ENCODE data around the gene KIF1C. TPM values are rescaled to one million over a fixed set of nuclear protein-coding genes. Genes with fewer than 3 reads are reported as not detected.

KIF1C gene
- total and polyA plus RNA-seq, 9 of the 15 experiments (the other 6 are each of a cell fraction or from before 2014, with no cell fraction given): 0.38 to 68.4 (median 25.1) TPM

GRCh38 chr17:4967539-4968485 lies 29.9 kb upstream of the KIF1C start, which contains the start of gene SPAG7 (continued):
- TF ChIP-seq ATF6 (CRISPR knock-in tag; IDR thresholded peaks at IDR 0.05): 0 out of 2 replicates have a peak, but pooled peaks have one; percentile 28
- no peak for TF ChIP-seq ERF (CRISPR knock-in tag; IDR thresholded peaks at IDR 0.05)
- 0 out of 2 replicates have a peak, but pooled peaks have one; percentile 4 for TF ChIP-seq ZBTB40 (IDR thresholded peaks at IDR 0.05)
- TF ChIP-seq ZBTB40 (CRISPR knock-in tag; IDR thresholded peaks at IDR 0.05): no peak
- TF ChIP-seq HCFC1 (IDR thresholded peaks at IDR 0.05; ENCODE audit: low read depth, low read length): peak; percentile 55; the same call in 1 of the 2 replicates
- TF ChIP-seq RB1 (IDR thresholded peaks at IDR 0.05; ENCODE audit: low read depth): 0 out of 2 replicates have a peak, but pooled peaks have one; percentile 47
- 0 out of 2 replicates have a peak, but pooled peaks have one; percentile 45 for TF ChIP-seq MBD1 (CRISPR knock-in tag; IDR thresholded peaks at IDR 0.05)
- peak; percentile 56; the same call in 1 of the 2 replicates for TF ChIP-seq C11orf30 (IDR thresholded peaks at IDR 0.05; ENCODE audit: low read depth)
- TF ChIP-seq NCOA2 (IDR thresholded peaks at IDR 0.05; ENCODE audit: partially characterized antibody in 2 of 2): no peak
- TF ChIP-seq PML (IDR thresholded peaks at IDR 0.05; ENCODE audit: low read length): peak; percentile 36; the same call in 1 of the 2 replicates
- TF ChIP-seq ETV6 (IDR thresholded peaks at IDR 0.05; ENCODE audit: borderline replicate concordance in 1 of 2, low read depth in 2 of 2, low read length in 1 of 2): no peak; a peak in 1 of 4 replicates
- TF ChIP-seq ETV6 (CRISPR knock-in tag; IDR thresholded peaks at IDR 0.05; ENCODE audit: borderline replicate concordance): 0 out of 2 replicates have a peak, but pooled peaks have one; percentile 29
- peak; percentile 84 for TF ChIP-seq DACH1 (IDR thresholded peaks at IDR 0.05; ENCODE audit: partially characterized antibody)

Measured in K562 (cell line).